Measurements from ENCODE around the gene OR10P1. TPM values are rescaled to one million over a fixed set of nuclear protein-coding genes. Genes with fewer than 3 reads are reported as not detected.

OR10P1 gene
- total RNA-seq, 4 donors from 2014 or later = not detected

- Histone ChIP-seq H3K27me3 (no peaks in the 10 kb centered on the region), H3K9me3 (no peaks in the 10 kb centered on the region), H3K27ac (replicated peaks in 1 of 4) (no peak overlapping the region), H3K36me3 (no peaks in the 10 kb centered on the region), H3K4me1 (no peaks in the 10 kb centered on the region), H3K4me3 (no peak overlapping the region)
- TF ChIP-seq POLR2AphosphoS5 (IDR thresholded peaks at IDR 0.05) (no peak), EP300 (IDR thresholded peaks at IDR 0.05) (no peak), CTCF (IDR thresholded peaks at IDR 0.05) (no peak), POLR2A (IDR thresholded peaks at IDR 0.05; ENCODE audit: low read depth) (no peak)
- intact Hi-C loops (cut with DNase I) = no loop called here
- WGBS = 78% methylated on average over 3 of the region's 3 CpGs
- DNase-seq (ENCODE audit: extremely low spot score) = no peak
Observed at GRCh38 chr12:55629058-55629841, 7.4 kb upstream of the OR10P1 start.

- no peak overlapping the region for H3K27ac ChIP-seq (replicated peaks in 1 of 4)
- intact Hi-C loops (cut with DNase I) = no loop called here
Observed at GRCh38 chr12:55631056-55631455, 5.6 kb upstream of the OR10P1 start.

GRCh38 chr12:55631733-55632132, 5.0 kb upstream of the OR10P1 start:
- Histone ChIP-seq H3K27me3 (no peaks in the 10 kb centered on the region), H3K9me3 (no peaks in the 10 kb centered on the region), H3K4me3 (no peak overlapping the region), H3K36me3 (no peaks in the 10 kb centered on the region), H3K4me1 (no peaks in the 10 kb centered on the region), H3K27ac (replicated peaks in 1 of 4) (no peak overlapping the region)
- no peak for DNase-seq (ENCODE audit: extremely low spot score)
- intact Hi-C loops (cut with DNase I) = no loop called here
- 84% methylated on average over 4 of the region's 5 CpGs for WGBS
- TF ChIP-seq POLR2A (IDR thresholded peaks at IDR 0.05; ENCODE audit: low read depth) (no peak), CTCF (IDR thresholded peaks at IDR 0.05) (no peak), EP300 (IDR thresholded peaks at IDR 0.05) (no peak), POLR2AphosphoS5 (IDR thresholded peaks at IDR 0.05) (no peak)

More at GRCh38 chr12:55631056-55631455, 5.6 kb upstream of the OR10P1 start:
- H3K4me1 ChIP-seq = no peaks in the 10 kb centered on the region
- WGBS = 73% methylated on average over 1 of the region's 1 CpG
- TF ChIP-seq POLR2AphosphoS5 (IDR thresholded peaks at IDR 0.05) = no peak
- TF ChIP-seq POLR2A (IDR thresholded peaks at IDR 0.05; ENCODE audit: low read depth) = no peak
- no peak for TF ChIP-seq EP300 (IDR thresholded peaks at IDR 0.05)
- TF ChIP-seq CTCF (IDR thresholded peaks at IDR 0.05) = no peak
- no peaks in the 10 kb centered on the region for H3K9me3 ChIP-seq
- no peaks in the 10 kb centered on the region for H3K36me3 ChIP-seq
- no peak for DNase-seq (ENCODE audit: extremely low spot score)
- H3K4me3 ChIP-seq = no peak overlapping the region
- no peaks in the 10 kb centered on the region for H3K27me3 ChIP-seq

GRCh38 chr12:55633151-55633550, 3.5 kb upstream of the OR10P1 start:
- Histone ChIP-seq H3K36me3 (no peaks in the 10 kb centered on the region), H3K9me3 (no peaks in the 10 kb centered on the region), H3K4me3 (no peak overlapping the region), H3K27me3 (no peaks in the 10 kb centered on the region), H3K4me1 (no peaks in the 10 kb centered on the region), H3K27ac (replicated peaks in 1 of 4) (no peak overlapping the region)
- intact Hi-C loops (cut with DNase I) = no loop called here
- TF ChIP-seq POLR2A (IDR thresholded peaks at IDR 0.05; ENCODE audit: low read depth) (no peak), POLR2AphosphoS5 (IDR thresholded peaks at IDR 0.05) (no peak), CTCF (IDR thresholded peaks at IDR 0.05) (no peak), EP300 (IDR thresholded peaks at IDR 0.05) (no peak)
- no peak for DNase-seq (ENCODE audit: extremely low spot score)
- 74% methylated on average over 4 of the region's 4 CpGs for WGBS

Measured in esophagus muscularis mucosa (tissue), 4 donors.